ENCODE measurements around the gene MMP23B.

- TF ChIP-seq CTCF (IDR thresholded peaks at IDR 0.05) (no peak), POLR2A (IDR thresholded peaks at IDR 0.05) (no peak), EP300 (IDR thresholded peaks at IDR 0.05) (no peak)
Measured at GRCh38 chr1:1591452-1591851, 40.5 kb upstream of the MMP23B start.

Measured in tibial nerve (tissue), 4 donors.